GM18858 (cell line): ENCODE data around the gene FHL3.

Experiments
- ATAC-seq: cut with Tn5 transposase; IDR thresholded peaks from one replicate; pipeline ENCODE4 v1.9.1; 2021; ENCODE audit not compliant: unreplicated experiment

Gene FHL3

DNA sequence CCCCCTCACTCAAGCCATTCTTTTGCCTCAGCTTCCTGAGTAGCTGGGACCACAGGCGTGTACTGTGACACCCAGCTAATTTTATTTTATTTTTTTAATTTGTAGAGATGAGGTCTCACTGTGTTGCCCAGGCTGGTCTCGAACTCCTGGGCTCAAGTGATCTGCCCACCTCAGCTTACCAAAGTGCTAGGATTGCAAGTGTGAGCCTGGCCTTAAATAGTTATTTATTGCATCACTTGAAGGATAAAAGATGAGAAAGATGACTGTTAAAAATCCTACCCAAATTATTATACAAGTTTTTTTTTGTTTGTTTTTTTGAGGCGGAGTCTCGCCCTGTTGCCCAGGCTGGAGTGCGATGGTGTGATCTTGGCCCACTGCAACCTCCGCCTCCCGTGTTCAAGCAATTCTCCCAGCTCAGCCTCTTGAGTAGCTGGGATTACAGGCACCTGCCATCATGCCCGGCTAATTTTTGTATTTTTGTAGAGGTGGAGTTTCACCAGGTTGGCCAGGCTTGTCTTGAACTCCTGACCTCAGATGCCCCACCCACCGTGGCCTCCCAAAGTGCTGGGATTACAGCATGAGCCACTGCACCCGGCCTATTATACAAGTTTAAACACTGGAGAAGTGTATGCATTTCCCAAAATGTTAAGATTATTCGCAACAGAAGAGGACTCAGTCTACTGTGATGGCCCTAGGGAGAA, 9.6 kb upstream of the FHL3 start:
- ATAC-seq = no peak

- no peak for ATAC-seq
Observed at GRCh38 chr1:38014171-38014570, 8.9 kb upstream of the FHL3 start.

DNA sequence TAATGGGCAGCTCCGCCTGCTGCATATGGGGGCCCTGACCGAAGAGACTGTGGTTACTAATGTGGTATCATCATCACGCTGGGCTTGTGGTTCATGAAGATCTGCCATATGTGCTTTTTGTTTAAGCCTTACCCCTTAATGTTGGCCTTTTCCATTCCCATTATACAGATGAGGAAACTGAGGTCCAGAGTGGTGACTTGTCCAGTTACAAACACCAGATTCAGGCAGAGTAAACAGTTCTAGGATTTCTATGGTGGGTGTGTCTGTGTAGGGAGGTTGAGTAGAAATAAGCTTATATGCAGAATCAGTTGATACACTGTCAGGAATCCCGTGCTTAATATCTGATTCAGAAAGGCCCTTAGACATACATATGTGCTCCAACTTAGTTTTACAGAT, 7.9 kb upstream of the FHL3 start:
- ATAC-seq = no peak

GRCh38 chr1:38012363-38013226, 7.3 kb upstream of the FHL3 start, which contains the start of gene UTP11:
Gene UTP11 (plus strand): TSS chr1:38012734. CDS start chr1:38012803, 69 bp downstream.
- peak; percentile 83 for ATAC-seq

DNA sequence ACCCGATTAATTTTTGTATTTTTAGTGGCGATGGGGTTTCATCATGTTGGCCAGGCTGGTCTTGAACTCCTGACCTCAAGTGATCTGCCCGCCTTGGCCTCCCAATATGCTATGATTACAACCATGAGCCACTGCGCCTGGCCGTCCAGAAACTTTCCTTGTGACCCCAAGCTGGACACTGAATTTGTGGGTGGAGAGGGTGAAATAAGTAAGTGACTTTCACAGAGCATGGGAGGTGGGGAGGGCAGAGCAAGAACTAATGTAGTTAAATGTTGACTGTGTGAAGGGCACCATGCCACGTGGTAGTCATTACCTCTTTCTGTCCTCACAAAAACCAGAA, 4.5 kb upstream of the FHL3 start:
- no peak for ATAC-seq

DNA sequence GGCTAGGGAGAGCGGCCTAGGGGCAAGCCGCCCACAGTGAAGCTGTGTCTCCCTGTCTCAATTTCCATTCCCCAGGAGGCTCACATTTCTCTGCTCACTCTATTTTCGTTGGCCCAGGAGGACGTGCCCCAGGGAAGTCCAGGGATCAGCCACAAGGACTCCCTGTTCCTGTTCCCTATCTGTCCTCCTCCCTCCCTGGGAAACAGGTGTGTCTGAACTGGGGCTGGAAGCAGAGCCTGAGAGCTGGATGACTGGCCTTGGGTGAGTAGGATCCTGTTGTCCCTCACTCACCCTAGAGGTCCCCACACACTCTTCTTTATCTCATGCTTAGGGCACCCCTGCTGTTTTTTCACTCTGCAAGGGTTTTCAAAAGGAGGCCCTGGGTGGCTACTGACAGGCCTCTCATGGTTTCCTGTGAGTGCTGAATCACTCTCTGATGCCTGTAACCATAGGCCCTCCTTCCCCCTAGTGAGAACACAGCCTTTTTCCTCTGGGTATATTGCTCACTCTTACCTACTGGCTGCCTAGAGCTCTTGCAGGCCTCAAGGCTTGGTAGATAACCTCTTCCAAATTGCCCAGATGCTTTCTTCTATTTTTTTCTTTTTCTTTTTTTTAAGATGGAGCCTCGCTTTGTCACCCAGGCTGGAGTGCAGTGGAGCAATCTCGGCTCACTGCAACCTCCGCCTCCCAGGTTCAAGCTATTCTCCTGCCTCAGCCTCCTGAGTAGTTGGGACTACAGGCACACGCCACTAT, 4.0 kb upstream of the FHL3 start:
- no peak for ATAC-seq

DNA sequence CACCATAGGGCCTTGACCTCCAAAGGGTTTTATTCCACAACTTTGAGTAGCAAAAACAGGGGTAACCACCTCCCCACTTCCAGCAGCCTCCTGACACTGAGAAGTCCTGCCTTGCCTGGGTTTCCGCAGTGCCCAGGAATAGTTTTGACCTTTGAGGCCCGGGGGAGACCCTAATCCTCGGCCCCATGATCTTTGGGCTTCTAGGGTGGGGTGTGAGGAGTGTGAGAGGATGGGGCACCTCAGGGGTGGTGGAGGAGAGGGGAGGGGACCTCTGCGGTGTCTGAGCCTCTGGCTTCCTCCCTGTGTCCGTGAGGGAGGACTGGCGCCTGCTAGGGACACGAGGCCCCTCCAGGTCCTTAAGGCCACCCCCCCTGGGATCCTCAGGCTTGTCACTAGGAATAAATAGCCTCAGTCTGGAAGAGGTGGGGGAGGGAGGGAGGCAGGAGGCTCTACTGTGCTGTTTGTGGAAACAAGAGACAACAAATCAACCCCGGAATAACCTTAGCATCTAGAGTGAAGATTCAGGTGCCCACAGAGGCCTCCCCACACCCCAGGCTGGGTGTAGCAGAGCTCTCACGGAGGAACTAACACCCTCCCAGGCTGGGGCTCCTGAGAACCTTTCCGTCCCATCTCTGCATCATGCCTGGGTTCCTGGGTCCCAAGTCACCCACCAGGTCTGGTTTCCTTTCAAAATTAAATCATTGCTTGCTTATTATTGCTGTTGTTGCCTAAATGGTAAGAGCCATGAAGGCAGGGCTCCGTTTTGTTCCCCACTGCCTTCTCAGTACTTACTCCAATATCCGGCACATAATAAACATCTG, 904 bp upstream of the FHL3 start:
- ATAC-seq = no peak

GRCh38 chr1:38004284-38005108, 818 bp downstream of the FHL3 start:
- no peak for ATAC-seq

DNA sequence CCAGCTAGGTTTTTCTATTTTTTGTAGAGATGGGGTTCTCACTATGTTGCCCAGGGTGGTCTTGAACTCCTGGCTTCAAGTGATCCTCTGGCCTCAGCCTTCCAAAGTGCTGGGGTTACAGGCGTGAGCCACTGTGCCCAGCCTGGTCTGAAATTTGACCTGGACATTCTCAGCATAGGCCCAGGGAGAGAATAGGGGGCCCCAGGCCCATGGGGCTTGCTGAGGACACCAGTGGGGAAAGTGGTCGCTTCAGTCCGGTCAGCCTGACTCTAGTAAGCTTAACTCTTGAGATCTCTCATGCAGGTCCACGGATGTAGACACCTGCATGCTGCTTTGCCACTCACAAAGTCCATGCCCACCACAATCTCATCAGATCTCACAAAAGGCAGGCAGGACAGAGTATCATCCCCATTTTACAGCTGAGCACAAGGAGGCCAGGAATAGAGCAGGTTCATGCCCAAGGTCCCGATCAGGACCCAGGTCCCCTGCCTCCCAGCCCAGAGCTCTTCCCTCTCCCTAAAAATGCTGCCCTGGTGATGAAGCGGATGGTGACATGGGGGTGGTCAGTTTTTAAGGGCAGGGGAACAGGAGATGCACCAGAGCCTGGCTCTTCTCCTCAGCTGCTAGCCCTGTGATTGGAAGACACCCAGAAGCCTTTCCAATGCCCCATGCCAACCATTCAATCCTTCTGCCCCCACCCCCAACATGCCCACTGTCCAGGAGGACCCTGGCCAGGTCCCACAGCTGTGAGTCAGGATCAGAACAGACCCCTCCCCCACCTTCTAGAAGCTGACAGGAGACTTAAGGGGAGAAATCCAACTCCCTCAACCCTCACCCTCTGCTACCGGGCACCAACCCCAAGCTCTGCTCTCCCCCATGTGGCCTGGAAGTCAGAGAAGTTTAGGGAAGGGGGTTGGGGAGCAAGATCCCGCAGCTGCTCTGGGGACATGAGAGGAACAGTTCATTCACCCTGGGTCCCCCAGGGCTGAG, 1.8 kb downstream of the FHL3 start:
- no peak for ATAC-seq

- no peak for ATAC-seq
Observed at GRCh38 chr1:38000529-38001455, 4.5 kb downstream of the FHL3 start.

- no peak for ATAC-seq
Observed at GRCh38 chr1:38000233-38000528, 5.1 kb downstream of the FHL3 start.

DNA sequence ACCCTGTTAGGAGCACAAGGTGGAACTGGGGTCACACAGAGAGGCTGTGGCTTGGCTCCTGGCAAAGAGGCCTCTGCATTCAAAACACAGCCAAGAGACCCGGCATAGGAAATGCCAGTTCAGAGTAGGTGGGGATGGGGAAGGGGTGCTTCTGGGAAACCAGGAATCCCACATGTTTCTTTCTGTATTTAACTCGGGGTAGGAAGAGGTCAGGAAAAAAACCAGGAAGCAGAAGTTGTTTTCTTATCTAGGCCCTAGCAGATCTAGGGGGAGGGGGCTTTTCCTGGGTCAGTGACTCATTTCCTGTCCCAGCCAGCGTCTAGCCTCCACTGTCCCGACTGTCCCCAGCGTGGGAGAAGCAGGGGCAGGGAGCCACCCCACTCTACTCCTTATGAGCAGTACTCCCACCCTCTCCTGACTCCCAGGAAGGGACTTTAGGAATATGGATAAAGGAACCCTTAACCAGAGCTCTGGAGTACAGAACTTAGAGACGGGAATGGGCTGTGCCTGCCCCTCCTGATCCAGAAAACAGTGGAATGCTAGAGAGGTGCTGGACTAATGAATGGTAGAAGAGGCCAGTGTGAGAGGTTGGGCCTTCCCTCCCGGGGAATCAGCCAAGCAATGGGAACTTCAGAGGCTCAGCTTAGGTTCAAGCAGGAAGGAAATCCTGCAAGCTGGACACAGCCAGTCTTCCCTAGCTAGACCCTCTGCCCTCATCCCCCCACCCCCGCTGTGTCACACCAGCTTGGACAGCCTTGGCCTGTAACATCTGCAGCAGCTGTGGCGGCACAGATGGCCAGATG, 5.7 kb downstream of the FHL3 start:
- no peak for ATAC-seq

DNA sequence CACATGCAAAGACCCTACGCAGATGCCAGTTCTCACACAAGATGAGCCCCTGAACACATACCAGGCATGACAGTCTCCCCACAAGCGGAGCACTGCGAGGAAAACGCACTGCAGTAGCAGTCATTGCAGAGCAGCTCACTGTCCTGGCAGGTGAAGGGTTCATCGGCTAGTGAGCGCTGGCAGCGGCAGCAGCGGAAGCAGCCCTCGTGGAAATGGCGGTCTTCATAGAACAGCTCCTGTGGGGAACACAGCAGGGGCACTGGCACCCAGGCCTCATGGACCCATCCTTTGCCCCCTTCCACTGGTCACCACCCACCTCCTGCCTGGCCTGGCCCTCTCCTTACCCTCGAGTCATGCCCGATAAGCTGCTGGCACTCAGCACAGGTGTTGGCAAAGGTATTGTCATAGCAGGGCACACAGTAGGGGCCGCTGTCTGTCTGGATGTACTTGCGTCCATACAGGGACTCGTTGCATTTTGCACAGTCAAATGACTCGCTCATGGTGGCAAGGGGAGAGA, 6.3 kb downstream of the FHL3 start:
- ATAC-seq = no peak

DNA sequence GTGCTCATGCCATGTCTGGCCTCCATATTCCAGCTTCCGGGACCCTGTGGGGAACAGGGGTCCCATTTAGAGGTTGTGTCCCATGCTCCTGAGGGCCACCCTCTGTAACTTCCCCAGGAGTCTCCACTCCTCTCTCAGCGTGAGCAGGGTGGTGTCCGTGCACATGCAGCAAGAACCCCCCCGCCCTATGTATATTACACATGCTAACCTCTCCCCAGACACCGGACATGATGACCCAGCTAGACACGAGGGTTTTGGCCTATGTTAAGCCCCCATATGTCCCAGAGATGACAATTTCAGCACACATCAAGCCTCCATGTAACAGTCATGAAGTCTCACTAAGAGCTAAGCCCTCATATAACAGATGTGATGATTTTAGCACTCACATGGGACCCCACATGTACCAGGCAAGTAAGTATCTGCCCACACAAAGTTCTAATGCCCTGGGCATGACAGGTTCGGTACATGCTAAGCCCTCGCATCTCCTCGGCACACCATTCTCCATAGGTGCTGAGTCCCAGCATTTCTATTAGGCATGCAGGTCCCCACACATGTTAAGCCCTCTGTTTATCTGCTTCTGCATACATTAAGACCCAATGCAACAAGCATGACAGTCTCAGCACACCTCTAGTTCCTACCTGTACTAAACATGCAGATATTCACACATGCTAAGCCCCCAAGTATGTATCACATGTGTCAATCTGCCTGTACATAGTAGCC, 7.1 kb downstream of the FHL3 start:
- no peak for ATAC-seq

DNA sequence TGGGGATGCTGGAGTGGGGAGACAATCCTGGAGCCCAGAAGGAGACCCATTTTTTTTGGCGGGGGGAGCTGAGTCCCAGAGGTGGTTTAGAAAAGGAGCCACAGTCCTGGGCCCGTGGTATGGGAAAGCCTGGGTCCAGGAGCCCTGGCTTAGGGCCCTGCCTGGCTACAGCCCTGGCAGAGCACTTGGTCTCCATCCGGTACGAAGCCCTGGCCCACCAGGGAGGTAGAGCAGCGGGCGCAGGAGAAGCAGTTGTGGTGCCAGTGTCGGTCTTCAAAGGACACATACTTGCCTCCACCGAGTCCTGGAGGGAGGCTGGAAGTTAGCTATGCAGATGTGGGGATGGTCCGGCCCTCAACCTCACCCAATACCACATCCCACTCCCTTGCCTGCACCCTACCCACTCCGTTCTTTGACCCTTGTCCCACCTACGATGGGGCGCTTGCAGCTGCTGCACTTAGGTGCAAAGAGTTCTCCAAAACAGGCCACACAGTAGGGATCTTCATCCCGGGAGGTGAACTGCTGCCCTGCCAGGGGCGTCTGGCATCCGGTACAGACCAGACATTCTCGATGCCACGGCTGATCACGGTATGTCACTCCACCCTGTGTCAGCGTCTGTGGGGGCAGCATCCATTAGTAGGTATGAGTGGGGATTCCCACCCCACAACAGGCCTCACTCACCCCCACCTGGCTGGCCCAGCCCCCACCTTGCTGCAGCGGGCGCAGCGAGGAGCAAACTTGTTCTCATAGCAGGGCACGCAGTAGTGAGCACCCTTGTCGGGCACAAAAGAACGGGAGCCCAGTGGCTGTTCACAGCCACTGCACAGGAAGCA, 7.8 kb downstream of the FHL3 start:
- ATAC-seq = no peak
